ENCODE data around the gene LILRA5.

GRCh38 chr19:54343868-54344267 is 30.9 kb upstream of the LILRA5 start:
- TF ChIP-seq ETV6 (CRISPR knock-in tag; IDR thresholded peaks at IDR 0.05) (no peak), ATF3 (CRISPR knock-in tag; conservative IDR thresholded peaks at IDR 0.05) (no peak), NR2C2 (CRISPR knock-in tag; IDR thresholded peaks at IDR 0.05) (no peak), CTCF (IDR thresholded peaks at IDR 0.05) (no peak), ELF4 (CRISPR knock-in tag; IDR thresholded peaks at IDR 0.05; ENCODE audit: low read depth) (no peak), CBFB (CRISPR knock-in tag; IDR thresholded peaks at IDR 0.05; ENCODE audit: low read depth) (no peak)

All from WTC11 (cell line).